DMS153 treated with DMSO at 0.1 percent for 48 hours (cell line): ENCODE results near the gene CDH11.

ENCODE experiments used
- DNase-seq: peaks from one replicate; lab custom pipeline; 2025; ENCODE audit not compliant: unreplicated experiment; lab: John Stamatoyannopoulos, UW

Gene CDH11

GRCh38 chr16:65116818-65117430 lies 4.9 kb downstream of the CDH11 start:
- no peak for DNase-seq

DNA sequence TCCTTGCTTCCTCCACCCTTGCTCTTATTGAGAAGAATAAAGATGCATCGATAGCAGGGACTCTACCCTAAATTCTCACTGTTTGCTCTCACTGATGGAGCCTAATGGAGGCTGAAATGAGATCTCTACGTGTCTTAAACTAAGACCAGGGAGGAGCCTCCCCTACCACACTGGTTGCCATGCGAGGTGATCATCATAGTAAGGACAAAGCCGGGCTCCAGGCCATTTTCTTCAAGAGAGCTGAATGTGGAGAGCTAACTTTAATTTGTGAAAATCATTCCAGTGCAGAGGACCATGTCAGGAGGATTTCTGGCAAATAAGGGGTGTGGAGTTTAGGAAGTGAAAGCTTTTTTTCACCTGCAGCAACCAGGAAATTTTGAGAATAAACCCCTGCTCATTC lies 5.6 kb downstream of the CDH11 start:
- no peak for DNase-seq

GRCh38 chr16:65114527-65114926 lies 7.3 kb downstream of the CDH11 start:
- DNase-seq: no peak

- no peak for DNase-seq
Measured at GRCh38 chr16:65113441-65113840, 8.4 kb downstream of the CDH11 start.

DNA sequence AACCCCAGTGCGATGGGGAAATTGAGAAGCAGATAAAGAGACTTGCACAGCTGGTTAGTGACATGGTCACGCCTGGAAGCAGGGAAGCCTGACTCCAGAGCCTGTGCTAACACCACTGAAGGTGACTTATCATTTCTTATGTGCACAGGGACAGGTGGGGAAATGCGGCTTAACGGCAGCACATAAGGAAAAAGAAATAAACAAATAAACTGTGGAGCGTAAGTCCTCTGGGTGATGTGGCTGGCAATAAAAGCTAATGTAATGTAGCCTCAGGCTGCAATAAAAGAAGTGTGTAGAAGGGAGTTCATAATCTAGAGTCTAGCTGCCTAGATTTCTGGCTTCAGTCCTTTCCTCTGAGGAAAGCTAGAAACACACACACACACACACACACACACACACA lies 10.6 kb downstream of the CDH11 start:
- no peak for DNase-seq

- no peak for DNase-seq
Measured at GRCh38 chr16:65106757-65107156, 15.1 kb downstream of the CDH11 start.

DNA sequence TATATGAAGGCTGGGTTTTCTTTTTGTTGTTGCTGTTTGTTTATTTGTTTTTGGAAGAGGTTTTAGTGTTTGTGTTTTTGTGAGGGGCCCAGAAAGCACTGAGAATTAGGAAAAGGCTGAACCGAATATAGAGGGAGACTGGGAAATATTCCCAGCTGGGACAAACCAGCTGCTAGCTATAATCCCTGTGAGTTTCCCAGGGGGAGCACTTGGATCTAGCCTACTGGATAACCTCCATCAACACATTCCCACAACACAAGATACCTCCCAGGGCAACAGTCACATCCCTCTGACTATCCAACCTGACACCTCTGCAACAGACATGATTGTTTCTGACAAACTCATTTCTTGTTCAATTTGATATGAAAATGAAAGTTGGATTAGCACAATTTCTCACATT lies 16.7 kb downstream of the CDH11 start:
- DNase-seq: no peak

DNA sequence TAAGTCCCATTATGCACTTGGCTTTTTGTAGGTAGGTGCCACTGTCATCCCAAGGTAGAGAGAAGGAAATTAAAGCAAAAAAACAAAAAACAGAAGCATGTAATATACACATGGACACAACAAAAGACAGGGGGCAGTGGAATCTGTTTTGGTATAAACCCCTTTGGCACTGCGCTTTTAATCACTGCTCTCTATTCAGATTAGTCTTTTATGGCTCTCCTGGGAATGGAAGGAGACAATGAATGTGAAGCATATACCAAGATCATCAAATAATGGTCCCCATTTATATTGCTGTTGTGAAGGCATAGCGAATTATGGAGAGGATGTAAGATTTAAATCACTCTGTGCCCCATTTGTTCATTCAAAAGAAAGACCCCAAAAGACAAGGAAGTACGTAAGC lies 17.4 kb downstream of the CDH11 start:
- DNase-seq: no peak

DNA sequence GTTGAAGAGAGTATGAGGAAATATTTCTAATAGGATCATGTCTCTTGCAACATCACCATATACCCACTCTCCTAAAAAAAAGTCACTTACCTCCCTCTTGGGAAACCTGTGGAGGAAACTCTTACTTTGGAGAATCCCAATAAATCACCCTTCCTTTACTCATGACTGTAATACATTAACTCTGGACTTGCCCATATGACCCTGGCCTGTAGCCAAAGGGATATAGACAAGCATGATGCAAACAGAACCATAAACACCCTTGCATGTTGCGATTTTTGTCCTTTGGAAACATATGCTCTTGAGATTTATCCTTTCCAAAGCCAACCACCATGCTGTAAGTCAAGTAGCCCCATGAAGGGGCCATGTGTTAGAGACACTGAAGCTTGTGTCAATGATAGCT lies 19.5 kb downstream of the CDH11 start:
- DNase-seq: no peak

DNA sequence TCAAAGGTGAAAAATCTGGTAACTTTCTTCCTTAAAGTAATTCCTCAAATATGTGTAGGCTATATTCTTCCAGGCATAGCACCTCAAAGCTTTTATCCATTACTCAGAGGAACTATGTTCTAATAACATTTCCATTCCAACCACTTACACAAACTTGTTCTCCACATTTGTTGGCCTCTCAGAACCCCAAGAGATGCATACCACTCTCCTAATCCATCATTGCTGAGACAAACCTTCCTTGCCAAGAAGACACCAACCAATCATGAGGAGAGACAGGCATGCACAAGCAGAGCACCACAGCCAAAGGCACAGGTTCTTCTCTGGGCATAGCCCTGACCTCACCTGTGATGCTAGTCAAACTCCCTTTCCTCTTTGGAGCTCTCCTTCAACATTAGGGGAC lies 20.9 kb downstream of the CDH11 start:
- DNase-seq: no peak

DNA sequence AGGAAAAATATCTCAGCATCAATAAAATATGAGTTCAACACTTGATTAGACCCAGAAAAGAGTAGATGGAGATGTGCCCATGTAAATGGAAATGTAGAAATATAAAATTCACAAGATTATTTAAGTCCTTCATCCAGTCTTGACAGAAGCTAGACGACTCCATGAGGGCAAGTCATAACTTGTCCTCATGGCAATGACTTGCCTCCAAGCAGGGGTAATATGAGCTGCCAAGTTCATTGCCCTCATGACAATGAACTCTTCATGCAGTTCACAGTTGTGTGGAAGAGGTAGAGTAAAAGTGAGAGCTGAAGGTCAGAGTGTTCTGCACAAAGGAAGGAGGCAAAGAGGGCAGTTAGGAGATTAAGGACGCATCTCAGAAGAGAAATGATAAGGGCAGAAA lies 22.3 kb downstream of the CDH11 start:
- no peak for DNase-seq

GRCh38 chr16:65098916-65099315 lies 22.9 kb downstream of the CDH11 start:
- no peak for DNase-seq

- no peak for DNase-seq
Measured at GRCh38 chr16:65097296-65097695, 24.6 kb downstream of the CDH11 start.

DNA sequence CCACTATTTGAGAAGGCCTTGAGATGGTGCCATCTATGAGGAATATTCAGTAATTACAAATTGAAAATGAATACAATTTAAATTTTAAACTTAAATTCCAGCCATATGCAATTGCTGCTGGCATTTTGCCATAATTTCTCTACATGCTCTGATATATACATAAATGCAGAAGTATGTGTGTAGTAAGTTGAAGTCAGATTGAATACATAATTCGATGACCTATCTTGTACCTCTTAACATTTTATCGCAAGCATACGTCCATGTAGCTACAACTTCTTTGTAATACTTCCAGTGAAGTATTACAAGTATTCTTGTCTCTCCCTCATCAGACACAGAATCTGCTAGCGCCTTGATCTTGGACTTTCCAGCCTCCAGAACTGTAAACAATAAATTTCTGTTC lies 26.0 kb downstream of the CDH11 start:
- no peak for DNase-seq

DNA sequence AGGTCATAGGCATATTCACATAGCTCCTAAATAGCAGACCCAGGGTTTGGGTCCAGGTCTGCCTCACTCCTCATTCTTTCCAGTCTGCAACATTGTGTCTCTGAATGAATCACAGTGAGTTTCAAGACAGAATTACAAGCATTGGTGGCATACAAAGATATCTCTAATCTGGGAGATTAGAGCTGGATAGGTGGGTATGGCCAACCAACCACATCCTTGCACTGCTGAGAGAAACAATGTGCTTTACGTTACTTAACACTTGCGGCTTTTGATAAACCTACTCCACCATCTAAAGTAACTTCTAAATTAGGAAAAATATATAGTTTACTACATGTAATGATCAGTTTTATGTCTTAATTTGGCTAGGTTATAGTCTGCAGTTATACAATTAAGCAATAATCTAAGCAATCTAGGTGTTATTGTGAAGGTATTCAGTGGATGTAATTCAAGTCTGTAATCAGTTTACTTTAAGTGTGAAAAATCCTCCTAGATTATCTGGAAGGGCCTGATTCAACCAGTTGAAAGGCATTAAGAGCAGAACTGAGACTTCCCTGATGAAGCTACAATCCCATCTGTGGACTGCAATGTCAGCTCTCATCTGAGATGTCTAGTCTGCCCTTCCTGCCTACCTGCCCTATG lies 26.7 kb downstream of the CDH11 start:
- DNase-seq: no peak

GRCh38 chr16:65094009-65094408 lies 27.9 kb downstream of the CDH11 start:
- no peak for DNase-seq

DNA sequence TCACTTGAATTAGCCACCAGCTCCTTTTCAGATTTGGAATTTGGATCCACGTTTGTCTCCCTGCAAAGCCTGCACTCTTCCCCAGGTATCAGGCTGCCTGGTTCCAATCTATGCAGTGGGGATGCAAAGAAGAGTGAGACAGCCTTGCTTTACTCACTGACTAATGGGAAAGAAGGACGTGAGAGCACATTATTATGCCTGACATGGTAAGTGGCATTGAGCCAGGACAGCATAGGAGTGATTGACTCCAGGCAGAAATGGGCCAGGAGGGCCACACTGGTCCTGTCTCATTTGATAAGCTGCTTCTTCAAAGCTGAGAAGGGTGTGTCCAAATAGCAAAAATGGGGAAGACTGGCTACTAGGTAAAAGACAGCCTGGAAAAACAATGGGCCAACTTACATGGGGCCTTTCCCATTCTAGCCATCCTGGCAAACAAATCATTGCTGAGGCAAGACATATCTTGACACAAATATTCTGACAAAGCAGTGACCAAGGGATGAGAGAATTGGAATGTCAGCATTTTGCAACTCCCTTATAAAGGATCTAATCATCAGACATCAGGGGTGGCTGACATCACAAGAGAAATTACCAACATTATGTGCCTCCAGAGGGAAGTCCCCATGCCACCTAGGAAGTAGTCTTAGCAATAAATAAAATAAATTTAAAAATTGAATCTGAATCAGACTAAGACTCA lies 38.6 kb downstream of the CDH11 start:
- DNase-seq: no peak

GRCh38 chr16:65079549-65079948 lies 42.3 kb downstream of the CDH11 start:
- no peak for DNase-seq

DNA sequence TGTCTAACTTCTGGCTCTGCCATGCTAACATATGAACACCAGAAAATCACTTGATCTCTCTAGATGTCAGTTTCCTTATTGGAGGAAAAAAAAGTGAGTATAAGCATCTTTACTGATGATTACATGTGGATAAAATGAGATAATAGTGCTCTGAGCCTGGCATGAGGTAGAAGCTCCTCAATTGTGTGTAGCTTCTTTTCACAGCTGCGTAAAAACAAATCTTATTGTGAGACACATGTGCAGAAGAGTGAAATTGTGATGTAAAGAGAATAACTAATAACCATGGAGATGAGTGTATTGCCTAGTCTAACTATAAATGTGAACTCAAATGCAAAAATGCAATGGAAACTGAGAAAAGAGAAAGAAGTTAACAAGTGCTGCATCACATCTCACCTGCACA lies 44.7 kb downstream of the CDH11 start:
- no peak for DNase-seq

DNA sequence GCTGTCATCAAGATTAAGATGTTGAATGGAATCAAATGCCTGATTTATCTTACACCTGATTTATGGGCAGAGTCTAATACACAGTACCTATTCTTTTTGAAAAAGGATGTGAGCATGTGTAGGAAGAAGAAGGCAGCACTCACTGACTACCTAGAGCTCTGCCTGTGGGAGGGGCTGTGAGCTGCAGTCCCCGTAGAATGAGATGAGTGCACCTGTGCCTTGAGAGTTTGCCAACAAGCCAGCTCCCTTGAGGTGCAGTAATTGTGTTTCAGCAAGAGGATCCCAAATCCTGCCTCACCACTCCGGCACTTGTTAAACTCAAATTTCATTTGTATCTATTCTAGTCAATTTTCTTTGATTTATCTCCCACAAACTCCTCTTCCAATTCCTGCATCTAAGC lies 46.0 kb downstream of the CDH11 start:
- no peak for DNase-seq

DNA sequence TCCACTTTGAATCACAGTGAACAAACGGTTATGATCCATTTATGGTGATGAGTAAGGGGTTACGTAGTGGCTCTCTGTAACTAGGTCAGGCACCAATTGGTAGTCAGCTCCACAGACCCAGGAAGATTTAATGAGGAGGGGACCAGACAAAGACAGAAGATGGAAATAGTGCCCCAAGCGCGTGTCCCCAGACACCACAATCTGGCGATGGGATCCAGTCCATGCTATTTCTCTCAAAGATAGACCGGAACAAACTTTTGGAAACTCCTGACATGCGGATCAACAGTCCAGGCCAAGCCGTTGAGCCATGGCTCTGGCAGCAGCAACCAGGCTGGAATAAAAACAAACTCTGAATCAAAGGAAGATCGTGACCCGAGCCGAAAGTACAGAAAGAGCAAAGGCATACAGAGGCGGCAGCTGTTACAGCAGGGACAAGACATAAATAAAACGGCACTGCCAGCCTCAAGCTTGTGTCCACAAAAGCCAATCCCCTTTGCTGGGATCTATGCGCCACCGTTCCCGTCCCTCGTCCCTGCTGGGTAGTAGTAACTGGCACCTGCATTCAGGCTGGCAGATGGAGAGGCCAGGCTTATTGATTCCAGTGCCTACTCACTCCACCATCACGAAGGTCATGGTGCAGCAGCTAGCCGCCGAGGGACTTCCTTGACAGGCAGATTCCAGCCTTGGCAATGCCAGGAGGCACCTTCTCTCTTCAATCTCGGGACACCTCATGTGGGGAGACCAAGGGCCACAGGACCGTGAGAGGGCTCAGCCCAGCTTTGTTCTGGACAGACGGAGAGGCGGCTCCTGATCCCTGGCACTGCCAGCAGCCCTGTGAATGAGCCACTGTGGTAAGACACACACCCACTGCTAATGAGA lies 50.2 kb downstream of the CDH11 start:
- no peak for DNase-seq
